HepG2 (cell line): Measurements from ENCODE around the gene IFNE. TPM values are rescaled to one million over a fixed set of nuclear protein-coding genes. Genes with fewer than 3 reads are reported as not detected.

Experiments used
- ATAC-seq: fragments of 200-7000 bp; cut with Tn5 transposase; 3 replicates; pipeline ENCODE4 v1.9.1; 2020; ENCODE audit warnings: mild to moderate bottlenecking, moderate library complexity
- BruUV-seq: library from RNA; stranded (reverse); fragments of 400-500 nt; replicated peaks from 2 replicates; lab custom pipeline; 2021; lab: Mats Ljungman, UMichigan
- CTCF ChIA-PET: fragments of 300-600 bp; formaldehyde crosslinking; extraction: SDS; loops from one replicate; lab custom pipeline; 2021; ENCODE audit warnings: low total read pairs, inconsistent platforms, low intra/inter-chr PET ratio; lab: Yijun Ruan, JAX
- POLR2A ChIA-PET: fragments of 350-600 bp; sonication (Branson Sonifier 250); formaldehyde crosslinking; loops from one replicate; lab custom pipeline; 2020; ENCODE audit warnings: antibody characterized with exemption, inconsistent platforms; lab: Yijun Ruan, JAX
- DNase-seq: peaks from one replicate; pipeline ENCODE4 v3.0.0-alpha.2; 2015; ENCODE audit warnings: low spot score
- FAIRE-seq: peaks from 3 replicates; lab custom pipeline; 2011; peaks lifted over from hg19 to GRCh38; lab: Jason Lieb, UNC
- H2AFZ ChIP-seq: one replicate; pipeline ENCODE4 v1.6.1; 2011; ENCODE audit warnings: low read length, inconsistent platforms
- H3K27ac ChIP-seq: fragments of 300-600 bp; 3 replicates; pipeline ENCODE4 v1.8.0; 2011; ENCODE audit warnings: mixed run types, mild to moderate bottlenecking, mixed read lengths, low read length, inconsistent platforms; ENCODE audit not compliant: insufficient read depth; ENCODE audit errors: extremely low read length
- H3K27me3 ChIP-seq, 2 experiments: fragments of 200-600 bp in 1 of 2; 2 replicates in 1 of 2; 3 replicates in 1 of 2; pipeline versions ENCODE4 v1.6.0 to v1.8.0; 2011; ENCODE audit warnings: low read length in 2 of 2, mild to moderate bottlenecking in 2 of 2, moderate library complexity in 2 of 2, inconsistent platforms in 1 of 2; ENCODE audit not compliant: insufficient read depth in 2 of 2, control insufficient read depth in 1 of 2
- H3K36me3 ChIP-seq, 2 experiments: fragments of 200-600 bp in 1 of 2; replicated peaks in 1 of 2; 2 replicates in 1 of 2; 3 replicates in 1 of 2; pipeline versions ENCODE4 v1.5.1 to v1.8.0; 2011; ENCODE audit warnings: low read length in 2 of 2, inconsistent platforms in 1 of 2; ENCODE audit not compliant: insufficient read depth in 2 of 2, control insufficient read depth in 1 of 2
- H3K4me1 ChIP-seq: 2 replicates; pipeline ENCODE4 v1.5.1; 2012; ENCODE audit warnings: low read length, inconsistent platforms; ENCODE audit not compliant: insufficient read depth
- H3K4me2 ChIP-seq: 2 replicates; pipeline ENCODE4 v1.6.0; 2011; ENCODE audit warnings: low read depth, low read length, inconsistent platforms
- H3K4me3 ChIP-seq, 3 experiments: fragments of 200-600 bp in 1 of 3; sonication (generic), shearing (Covaris generic) in 1 of 3; replicated peaks in 1 of 3; 2 replicates each; pipeline ENCODE4 v1.5.1; 2011 to 2016; ENCODE audit warnings: low read length in 3 of 3, inconsistent platforms in 2 of 3, low read depth in 2 of 3, mild to moderate bottlenecking in 2 of 3, control low read depth in 1 of 3, mixed read lengths in 1 of 3; ENCODE audit not compliant: insufficient read depth in 1 of 3
- H3K79me2 ChIP-seq: one replicate; pipeline ENCODE4 v1.6.1; 2011; ENCODE audit warnings: low read length, inconsistent platforms; ENCODE audit not compliant: insufficient read depth
- H3K9ac ChIP-seq: 2 replicates; pipeline ENCODE4 v1.6.0; 2011; ENCODE audit warnings: mild to moderate bottlenecking, low read depth, low read length, inconsistent platforms; ENCODE audit not compliant: insufficient read depth
- H3K9me3 ChIP-seq: 2 replicates; pipeline ENCODE4 v1.5.1; 2012; ENCODE audit warnings: mild to moderate bottlenecking, low read length
- H4K20me1 ChIP-seq: 2 replicates; pipeline ENCODE4 v1.6.0; 2011; ENCODE audit warnings: inconsistent platforms, mild to moderate bottlenecking, low read length, moderate library complexity; ENCODE audit not compliant: insufficient read depth
- ARID2 ChIP-seq: sonication (generic); formaldehyde crosslinking; IDR thresholded peaks from 2 replicates; pipeline ENCODE4 v1.8.1; 2022; ENCODE audit warnings: mild to moderate bottlenecking, missing genetic modification reagents, borderline replicate concordance
- ARID5B ChIP-seq: IDR thresholded peaks from 2 replicates; pipeline ENCODE4 v1.4.0; 2020; ENCODE audit warnings: mild to moderate bottlenecking, missing genetic modification reagents
- GABPA ChIP-seq, 2 experiments: IDR thresholded peaks; 2 replicates each; pipeline ENCODE4 v1.6.1; 2011 to 2016; ENCODE audit warnings: low read depth in 2 of 2, low read length in 1 of 2, missing biosample characterization in 1 of 2, missing genetic modification characterization in 1 of 2
- GATAD2A ChIP-seq: IDR thresholded peaks from 2 replicates; pipeline ENCODE4 v1.6.1; 2016
- HOXA5 ChIP-seq: sonication (generic); formaldehyde crosslinking; IDR thresholded peaks from 2 replicates; pipeline ENCODE4 v1.4.0; 2020; ENCODE audit warnings: missing genetic modification reagents
- JUN ChIP-seq: sonication (generic); formaldehyde crosslinking; IDR thresholded peaks from 2 replicates; pipeline ENCODE4 v1.4.0; 2020; ENCODE audit warnings: mild to moderate bottlenecking, missing genetic modification reagents
- KLF6 ChIP-seq: IDR thresholded peaks from 2 replicates; pipeline ENCODE4 v1.8.0; 2016; ENCODE audit warnings: missing biosample characterization, missing genetic modification reagents
- NCOA1 ChIP-seq: sonication (generic); formaldehyde crosslinking; IDR thresholded peaks from 2 replicates; pipeline ENCODE4 v1.9.0; 2021; ENCODE audit warnings: missing genetic modification reagents
- NCOA5 ChIP-seq: sonication (generic); formaldehyde crosslinking; IDR thresholded peaks from 2 replicates; pipeline ENCODE4 v1.4.0; 2020; ENCODE audit warnings: missing genetic modification reagents
- NFE2 ChIP-seq: sonication (generic); formaldehyde crosslinking; IDR thresholded peaks from 2 replicates; pipeline ENCODE4 v1.4.0; 2020; ENCODE audit warnings: missing genetic modification reagents
- SMYD3 ChIP-seq: sonication (generic); formaldehyde crosslinking; IDR thresholded peaks from 2 replicates; pipeline ENCODE4 v1.8.1; 2023; ENCODE audit warnings: mild to moderate bottlenecking, missing genetic modification reagents
- SNAPC4 ChIP-seq: sonication (generic); formaldehyde crosslinking; IDR thresholded peaks from 2 replicates; pipeline ENCODE4 v1.4.0; 2020; ENCODE audit warnings: mild to moderate bottlenecking, missing genetic modification reagents
- ZFP62 ChIP-seq: sonication (generic); formaldehyde crosslinking; IDR thresholded peaks from 2 replicates; pipeline ENCODE4 v1.4.0; 2020; ENCODE audit warnings: missing genetic modification reagents
- ZFY ChIP-seq: sonication (generic); formaldehyde crosslinking; IDR thresholded peaks from 2 replicates; pipeline ENCODE4 v1.4.0; 2020; ENCODE audit warnings: missing genetic modification reagents
- ZNF563 ChIP-seq: sonication (generic); formaldehyde crosslinking; IDR thresholded peaks from 2 replicates; pipeline ENCODE4 v1.8.0; 2022; ENCODE audit warnings: mild to moderate bottlenecking, moderate library complexity, missing genetic modification reagents
- ZNF766 ChIP-seq: sonication (generic); formaldehyde crosslinking; IDR thresholded peaks from 2 replicates; pipeline ENCODE4 v1.5.0; 2020; ENCODE audit warnings: missing genetic modification reagents, borderline replicate concordance
- WGBS: methylation state at CpG from one replicate; pipeline ENCODE4 v1.1.6; 2017; ENCODE audit warnings: low lambda C conversion rate; 5-methylcytosine and 5-hydroxymethylcytosine counted together
- in situ Hi-C: cut with HindIII; loops from 2 replicates; pipeline ENCODE4 v1.10.0; 2017; ENCODE audit warnings: low pct_unique_long_range_greater_than_20kb; ENCODE audit not compliant: extremely low pct_ligation_motif_present
- intact Hi-C: fragments of 100-400 bp; cut with micrococcal nuclease; formaldehyde crosslinking; loops from one replicate; pipeline ENCODE4 v1.10.0; 2022; ENCODE audit not compliant: unreplicated experiment
- polyA plus RNA-seq, 8 experiments: library from polyadenylated mRNA; depleted of rRNA in 3 of 8; stranded (reverse) in 7 of 8; unstranded in 1 of 8; fragments of >200 nt; fragmentation: Illumina TruSeq in 4 of 8; extraction: Trizol in 4 of 8; gene quantifications; 2 replicates each; pipeline versions ENCODE4 v1.2.1 to v1.2.3, GENCODE V29; 2011 to 2016; ENCODE audit warnings: low read depth in 4 of 8, missing spikeins in 1 of 8, mixed read lengths in 1 of 8; ENCODE audit not compliant: insufficient read depth in 1 of 8
- total RNA-seq, 5 experiments: library from RNA; depleted of rRNA; stranded (reverse); fragments of >200 nt; fragmentation: Illumina TruSeq; extraction: Trizol; gene quantifications; 2 replicates each; pipeline ENCODE4 v1.2.3, GENCODE V29; 2016; ENCODE audit warnings: low read depth in 1 of 5

Gene IFNE
- total and polyA plus RNA-seq, 2 of the 13 experiments (the other 11 are each of a cell fraction or from before 2014, with no cell fraction given): not detected

GRCh38 chr9:21521448-21521847 lies 39.3 kb upstream of the IFNE start:
- Histone ChIP-seq H3K27ac (no peak overlapping the region), H3K27me3 (no peaks in the 10 kb centered on the region), H3K9ac (no peak overlapping the region), H3K9me3 (no peaks in the 10 kb centered on the region), H3K36me3 (no peaks in the 10 kb centered on the region), H3K4me3 (no peak overlapping the region), H3K4me2 (no peak overlapping the region), H3K4me1 (no peaks in the 10 kb centered on the region), H2AFZ (no peak overlapping the region), H3K79me2 (no peaks in the 10 kb centered on the region), H4K20me1 (no peaks in the 10 kb centered on the region)
- intact Hi-C loops: no loop called here
- DNase-seq (no peak), FAIRE-seq (no peak), ATAC-seq (no peak)
- ChIA-PET POLR2A (no interaction called here), CTCF (no interaction called here)
- in situ Hi-C loops: no loop called here
- no TSS peak for BruUV-seq
- WGBS: 5% methylated on average over 1 of the region's 1 CpG
- TF ChIP-seq NCOA1 (CRISPR knock-in tag) (no peak), GATAD2A (CRISPR knock-in tag) (no peak), ZFP62 (CRISPR knock-in tag) (no peak), JUN (CRISPR knock-in tag) (no peak), ZNF563 (no peak), ZFY (no peak), HOXA5 (CRISPR knock-in tag) (no peak), SMYD3 (no peak), ARID2 (CRISPR knock-in tag) (no peak), SNAPC4 (no peak), NFE2 (CRISPR knock-in tag) (no peak), NCOA5 (CRISPR knock-in tag) (no peak), KLF6 (CRISPR knock-in tag) (no peak), GABPA (IDR thresholded peaks at IDR 0.05; ENCODE audit: low read depth, low read length) (no peak), GABPA (CRISPR knock-in tag; IDR thresholded peaks at IDR 0.05; ENCODE audit: low read depth) (no peak), ARID5B (CRISPR knock-in tag) (no peak), ZNF766 (CRISPR knock-in tag) (no peak)
